Keratinocyte (primary cell): ENCODE results near the gene DHRSX. TPM values are rescaled to one million over a fixed set of nuclear protein-coding genes. Genes with fewer than 3 reads are reported as not detected.

Experiments used
- DNase-seq: peaks from one replicate; pipeline ENCODE4 v3.0.0-alpha.2; 2011; ENCODE audit warnings: low read depth, missing footprints, low spot score
- FAIRE-seq: peaks from 2 replicates; lab custom pipeline; 2011; peaks lifted over from hg19 to GRCh38; lab: Jason Lieb, UNC
- H2AFZ ChIP-seq: 2 replicates; pipeline ENCODE4 v1.6.0; 2012; ENCODE audit warnings: low read length, control low read depth, inconsistent platforms; ENCODE audit not compliant: control insufficient read depth
- H3K27ac ChIP-seq: 2 replicates; pipeline ENCODE4 v1.5.1; 2011; ENCODE audit warnings: low read length; ENCODE audit not compliant: control insufficient read depth, insufficient read depth
- H3K27me3 ChIP-seq: 3 replicates; pipeline ENCODE4 v1.6.0; 2011; ENCODE audit warnings: low read length; ENCODE audit not compliant: control insufficient read depth, insufficient read depth; ENCODE audit errors: extremely low read depth
- H3K36me3 ChIP-seq, 2 experiments: 2 replicates in 1 of 2; 3 replicates in 1 of 2; pipeline ENCODE4 v1.5.1; 2011; ENCODE audit warnings: low read length in 2 of 2, mild to moderate bottlenecking in 1 of 2; ENCODE audit not compliant: control insufficient read depth in 2 of 2, insufficient read depth in 2 of 2; ENCODE audit errors: extremely low read depth in 1 of 2
- H3K4me1 ChIP-seq: 3 replicates; pipeline ENCODE4 v1.5.1; 2011; ENCODE audit warnings: low read length; ENCODE audit not compliant: control insufficient read depth, insufficient read depth; ENCODE audit errors: extremely low read depth
- H3K4me2 ChIP-seq: 3 replicates; pipeline ENCODE4 v1.6.0; 2011; ENCODE audit warnings: low read depth, low read length; ENCODE audit not compliant: control insufficient read depth, insufficient read depth; ENCODE audit errors: extremely low read depth
- H3K4me3 ChIP-seq, 3 experiments: fragments of 200-600 bp in 1 of 3; sonication (generic) in 1 of 3; 2 replicates in 2 of 3; 3 replicates in 1 of 3; pipeline ENCODE4 v1.5.1; 2011 to 2016; ENCODE audit warnings: low read length in 3 of 3, mild to moderate bottlenecking in 3 of 3, control low read depth in 2 of 3, inconsistent platforms in 1 of 3, low read depth in 1 of 3, mixed read lengths in 1 of 3, mixed run types in 1 of 3, moderate library complexity in 1 of 3; ENCODE audit not compliant: control insufficient read depth in 2 of 3, insufficient read depth in 2 of 3; ENCODE audit errors: extremely low read depth in 1 of 3
- H3K79me2 ChIP-seq: 2 replicates; pipeline ENCODE4 v1.6.0; 2012; ENCODE audit warnings: low read length; ENCODE audit not compliant: control insufficient read depth, insufficient read depth
- H3K9ac ChIP-seq: 3 replicates; pipeline ENCODE4 v1.6.0; 2011; ENCODE audit warnings: low read length; ENCODE audit not compliant: control insufficient read depth, insufficient read depth; ENCODE audit errors: extremely low read depth
- H3K9me1 ChIP-seq: 3 replicates; pipeline ENCODE4 v1.6.0; 2011; ENCODE audit warnings: low read length; ENCODE audit not compliant: control insufficient read depth, insufficient read depth; ENCODE audit errors: extremely low read depth
- H3K9me3 ChIP-seq: 2 replicates; pipeline ENCODE4 v1.5.1; 2012; ENCODE audit warnings: low read depth, low read length; ENCODE audit not compliant: control insufficient read depth
- H4K20me1 ChIP-seq: 3 replicates; pipeline ENCODE4 v1.6.0; 2011; ENCODE audit warnings: low read length; ENCODE audit not compliant: control insufficient read depth, insufficient read depth; ENCODE audit errors: extremely low read depth
- CTCF ChIP-seq, 3 experiments: IDR thresholded peaks in 1 of 3; conservative IDR thresholded peaks in 1 of 3; optimal IDR thresholded peaks in 1 of 3; 2 replicates in 2 of 3; 3 replicates in 1 of 3; pipeline versions ENCODE3 to v1.5.1; 2011; ENCODE audit warnings: low read length in 3 of 3, mild to moderate bottlenecking in 3 of 3, moderate library complexity in 2 of 3, control low read depth in 1 of 3, inconsistent platforms in 1 of 3; ENCODE audit not compliant: insufficient read depth in 2 of 3; ENCODE audit errors: extremely low read depth in 1 of 3
- EZH2 ChIP-seq: IDR thresholded peaks from one replicate; pipeline ENCODE4 v1.6.1; 2012; ENCODE audit warnings: inconsistent platforms, mild to moderate bottlenecking, low read length, moderate library complexity
- dilution Hi-C: fragments of 300-500 bp; cut with MboI; formaldehyde crosslinking; loops from one replicate; pipeline ENCODE4 v1.7.0; 2020; ENCODE audit warnings: low sequenced_read_pairs; ENCODE audit not compliant: extremely low pct_ligation_motif_present
- polyA plus RNA-seq, 5 experiments: library from polyadenylated mRNA; depleted of rRNA in 3 of 5; stranded (reverse) in 3 of 5; stranded (forward) in 1 of 5; unstranded in 1 of 5; fragments of >200 nt; gene quantifications; 1 replicate in 1 of 5; 2 replicates in 3 of 5; 3 replicates in 1 of 5; pipeline versions ENCODE4 v1.2.1 to v1.2.3, GENCODE V29; 2011 to 2012; ENCODE audit warnings: missing spikeins in 2 of 5, low read depth in 1 of 5, low replicate concordance in 1 of 5

Gene DHRSX
- polyA plus RNA-seq, 1 donor (not counting 4 experiments of a cell fraction or from before 2014, with no cell fraction given): 20.4 TPM

GRCh38 chrX:2284601-2285000 is 216.2 kb downstream of the DHRSX start:
- Histone ChIP-seq H3K4me3 (no peak overlapping the region), H3K27me3 (no peaks in the 10 kb centered on the region), H3K27ac (no peak overlapping the region), H3K36me3 (peaks cover 0 to 2% of the 10 kb centered on the region in 2 experiments), H3K4me2 (no peak overlapping the region), H3K9ac (no peak overlapping the region), H4K20me1 (no peaks in the 10 kb centered on the region), H3K9me1 (no peaks in the 10 kb centered on the region), H3K9me3 (no peaks in the 10 kb centered on the region), H2AFZ (no peak overlapping the region), H3K79me2 (no peaks in the 10 kb centered on the region), H3K4me1 (no peaks in the 10 kb centered on the region)
- dilution Hi-C loops: no loop called here
- FAIRE-seq: no peak
- no peak for TF ChIP-seq CTCF (optimal IDR thresholded peaks at IDR 0.05 in 1 of 3, IDR thresholded peaks at IDR 0.05 in 1 of 3, conservative IDR thresholded peaks at IDR 0.05 in 1 of 3; ENCODE audit: extremely low read depth in 1 of 3, insufficient read depth in 2 of 3, low read length in 3 of 3)
- TF ChIP-seq EZH2: no peak
- no peak for DNase-seq

- no peaks in the 10 kb centered on the region for H3K9me1 ChIP-seq
- no peaks in the 10 kb centered on the region for H3K27me3 ChIP-seq
- H2AFZ ChIP-seq: no peak overlapping the region
- no peak overlapping the region for H3K4me2 ChIP-seq
- TF ChIP-seq CTCF (optimal IDR thresholded peaks at IDR 0.05 in 1 of 3, IDR thresholded peaks at IDR 0.05 in 1 of 3, conservative IDR thresholded peaks at IDR 0.05 in 1 of 3; ENCODE audit: extremely low read depth in 1 of 3, insufficient read depth in 2 of 3, low read length in 3 of 3) (no peak), EZH2 (no peak)
- H3K4me3 ChIP-seq: no peak overlapping the region
- H3K9ac ChIP-seq: no peak overlapping the region
- H3K27ac ChIP-seq: no peak overlapping the region
- no peaks in the 10 kb centered on the region for H3K9me3 ChIP-seq
- H3K4me1 ChIP-seq: no peaks in the 10 kb centered on the region
- FAIRE-seq: no peak
- no peaks in the 10 kb centered on the region for H3K79me2 ChIP-seq
- DNase-seq: no peak
- H3K36me3 ChIP-seq: peaks cover 0 to 2% of the 10 kb centered on the region in 2 experiments
- no peaks in the 10 kb centered on the region for H4K20me1 ChIP-seq
- dilution Hi-C loops: no loop called here
These were observed 216.6 kb downstream of the DHRSX start for GRCh38 chrX:2284133-2284532.
